H1 (cell line): Measurements from ENCODE around the gene PMS1. TPM values are rescaled to one million over a fixed set of nuclear protein-coding genes. Genes with fewer than 3 reads are reported as not detected.

Experiments
- CTCF ChIA-PET: fragments of 300-600 bp; sonication (Branson Sonifier 250); formaldehyde crosslinking; loops from one replicate; lab custom pipeline; 2021; ENCODE audit not compliant: partially characterized antibody; lab: Charles Lee
- POLR2A ChIA-PET: fragments of 300-600 bp; sonication (Branson Sonifier 250); formaldehyde crosslinking; loops from one replicate; lab custom pipeline; 2021; ENCODE audit warnings: inconsistent platforms; ENCODE audit not compliant: partially characterized antibody; lab: Charles Lee
- DNase-seq, 2 experiments: peaks; one replicate each; pipeline versions ENCODE4 v3.0.0 to v3.0.0-alpha.2; 2010 to 2022; ENCODE audit warnings: low spot score in 2 of 2, low read depth in 1 of 2, mixed read lengths in 1 of 2
- FAIRE-seq: peaks from 2 replicates; lab custom pipeline; 2011; peaks lifted over from hg19 to GRCh38; lab: Jason Lieb, UNC
- H2AFZ ChIP-seq: 2 replicates; pipeline ENCODE4 v1.8.1; 2012; ENCODE audit warnings: low read length, inconsistent platforms
- H2AK5ac ChIP-seq: 2 replicates; pipeline ENCODE4 v1.6.1; 2013; ENCODE audit warnings: low read depth, low read length
- H2BK120ac ChIP-seq: replicated peaks from 2 replicates; pipeline ENCODE3; 2013; ENCODE audit warnings: low read depth, low read length, inconsistent platforms
- H2BK12ac ChIP-seq: 2 replicates; pipeline ENCODE4 v1.6.1; 2013; ENCODE audit warnings: low read depth, low read length
- H2BK15ac ChIP-seq: 2 replicates; pipeline ENCODE4 v1.6.1; 2013; ENCODE audit warnings: low read length
- H2BK20ac ChIP-seq: 2 replicates; pipeline ENCODE4 v1.6.1; 2013; ENCODE audit warnings: low read length
- H2BK5ac ChIP-seq: 2 replicates; pipeline ENCODE4 v1.6.1; 2013; ENCODE audit warnings: low read depth, low read length
- H3K14ac ChIP-seq: 2 replicates; pipeline ENCODE4 v1.6.1; 2013; ENCODE audit warnings: inconsistent platforms; ENCODE audit not compliant: insufficient read length
- H3K18ac ChIP-seq: 2 replicates; pipeline ENCODE4 v1.6.1; 2013; ENCODE audit warnings: low read length; ENCODE audit errors: extremely low read depth
- H3K23ac ChIP-seq: 2 replicates; pipeline ENCODE4 v1.6.1; 2013; ENCODE audit warnings: inconsistent platforms; ENCODE audit not compliant: insufficient read length
- H3K23me2 ChIP-seq: 2 replicates; pipeline ENCODE4 v1.6.1; 2013; ENCODE audit warnings: low read depth, low read length
- H3K27ac ChIP-seq: 2 replicates; pipeline ENCODE4 v1.6.1; 2011; ENCODE audit warnings: low read depth, low read length, inconsistent platforms
- H3K27me3 ChIP-seq, 4 experiments: replicated peaks in 1 of 4; 1 replicate in 1 of 4; 2 replicates in 3 of 4; pipeline versions ENCODE4 v1.6.1 to v1.8.1; 2011 to 2013; ENCODE audit warnings: low read length in 3 of 4, mild to moderate bottlenecking in 3 of 4, inconsistent platforms in 2 of 4, mixed read lengths in 2 of 4, moderate library complexity in 1 of 4; ENCODE audit not compliant: control insufficient read depth in 3 of 4, insufficient read depth in 3 of 4; ENCODE audit errors: extremely low read depth in 1 of 4
- H3K36me3 ChIP-seq, 4 experiments: 2 replicates each; pipeline versions ENCODE4 v1.6.1 to v1.8.1; 2011 to 2013; ENCODE audit warnings: mild to moderate bottlenecking in 4 of 4, low read length in 3 of 4, moderate library complexity in 2 of 4, control low read depth in 1 of 4, inconsistent platforms in 1 of 4; ENCODE audit not compliant: insufficient read depth in 4 of 4, control insufficient read depth in 2 of 4
- H3K4ac ChIP-seq: replicated peaks from 2 replicates; pipeline ENCODE3; 2013; ENCODE audit warnings: low read length, low read depth, mixed read lengths, inconsistent platforms; ENCODE audit not compliant: insufficient read length
- H3K4me1 ChIP-seq, 4 experiments: replicated peaks in 1 of 4; 1 replicate in 1 of 4; 2 replicates in 3 of 4; pipeline versions ENCODE4 v1.6.1 to v1.8.1; 2011 to 2013; ENCODE audit warnings: low read length in 3 of 4, inconsistent platforms in 2 of 4, mixed read lengths in 1 of 4; ENCODE audit not compliant: insufficient read depth in 4 of 4, control insufficient read depth in 3 of 4
- H3K4me2 ChIP-seq, 2 experiments: 2 replicates each; pipeline versions ENCODE4 v1.6.1 to v1.8.1; 2011 to 2013; ENCODE audit warnings: low read depth in 2 of 2, low read length in 2 of 2, control low read depth in 1 of 2, inconsistent platforms in 1 of 2, mild to moderate bottlenecking in 1 of 2; ENCODE audit not compliant: insufficient read depth in 1 of 2
- H3K4me3 ChIP-seq, 4 experiments: fragments of 200-600, 300-600 bp in 1 of 4; sonication (generic), shearing (Covaris generic), sonication (Bioruptor Twin) in 1 of 4; 2 replicates each; pipeline versions ENCODE4 v1.5.1 to v1.8.1; 2011 to 2016; ENCODE audit warnings: low read length in 4 of 4, low read depth in 3 of 4, control low read depth in 2 of 4, inconsistent platforms in 2 of 4, mild to moderate bottlenecking in 2 of 4, mixed read lengths in 1 of 4, moderate library complexity in 1 of 4; ENCODE audit not compliant: insufficient read depth in 2 of 4; ENCODE audit errors: extremely low read depth in 1 of 4
- H3K56ac ChIP-seq: replicated peaks from 2 replicates; pipeline ENCODE3; 2013; ENCODE audit warnings: low read depth, mild to moderate bottlenecking, mixed read lengths, low read length, inconsistent platforms; ENCODE audit not compliant: insufficient read length
- H3K79me1 ChIP-seq: 2 replicates; pipeline ENCODE4 v1.6.1; 2013; ENCODE audit warnings: low read depth, low read length, control low read depth
- H3K79me2 ChIP-seq, 2 experiments: 2 replicates each; pipeline versions ENCODE4 v1.6.1 to v1.8.1; 2012 to 2013; ENCODE audit warnings: low read length in 2 of 2, mild to moderate bottlenecking in 2 of 2, inconsistent platforms in 1 of 2; ENCODE audit not compliant: insufficient read depth in 2 of 2, control insufficient read depth in 1 of 2
- H3K9ac ChIP-seq, 4 experiments: replicated peaks in 1 of 4; 1 replicate in 1 of 4; 2 replicates in 3 of 4; pipeline versions ENCODE4 v1.6.1 to v1.8.1; 2011 to 2013; ENCODE audit warnings: low read depth in 3 of 4, low read length in 3 of 4, control low read depth in 2 of 4, mild to moderate bottlenecking in 2 of 4, moderate library complexity in 2 of 4, inconsistent platforms in 1 of 4; ENCODE audit errors: extremely low read depth in 1 of 4
- H3K9me3 ChIP-seq, 2 experiments: 2 replicates each; pipeline versions ENCODE4 v1.6.1 to v1.8.1; 2012 to 2013; ENCODE audit warnings: mild to moderate bottlenecking in 2 of 2, moderate library complexity in 2 of 2, control low read depth in 1 of 2, inconsistent platforms in 1 of 2, low read depth in 1 of 2, low read length in 1 of 2, mixed read lengths in 1 of 2; ENCODE audit not compliant: insufficient read depth in 2 of 2
- H4K20me1 ChIP-seq, 2 experiments: replicated peaks in 1 of 2; 2 replicates each; pipeline versions ENCODE3 to v1.8.1; 2011 to 2013; ENCODE audit warnings: inconsistent platforms in 2 of 2, low read length in 2 of 2, mild to moderate bottlenecking in 1 of 2; ENCODE audit not compliant: insufficient read depth in 2 of 2, control insufficient read depth in 1 of 2
- H4K5ac ChIP-seq: 2 replicates; pipeline ENCODE4 v1.6.1; 2013; ENCODE audit warnings: low read length, low read depth, mixed read lengths, inconsistent platforms; ENCODE audit not compliant: insufficient read length
- H4K8ac ChIP-seq: 2 replicates; pipeline ENCODE4 v1.8.0; 2013; ENCODE audit warnings: mild to moderate bottlenecking, moderate library complexity, low read length, inconsistent platforms; ENCODE audit not compliant: insufficient read depth; ENCODE audit errors: extremely low read depth
- H4K91ac ChIP-seq: replicated peaks from 2 replicates; pipeline ENCODE3; 2013; ENCODE audit warnings: low read length, mixed read lengths, inconsistent platforms; ENCODE audit not compliant: insufficient read length
- BCL11A ChIP-seq, 2 experiments: IDR thresholded peaks; one replicate each; pipeline ENCODE4 v1.6.1; 2011; ENCODE audit warnings: low read depth in 2 of 2, low read length in 2 of 2, mild to moderate bottlenecking in 2 of 2
- BRCA1 ChIP-seq: IDR thresholded peaks from 2 replicates; pipeline ENCODE4 v1.6.1; 2012; ENCODE audit warnings: low read depth, low read length, improper control_type of control experiment
- EZH2 ChIP-seq: fragments of 200-600 bp; sonication (generic); IDR thresholded peaks from 2 replicates; pipeline ENCODE4 v1.7.1; 2012; ENCODE audit warnings: low read depth, mild to moderate bottlenecking, moderate library complexity, low read length, inconsistent platforms; ENCODE audit not compliant: severe bottlenecking
- RXRA ChIP-seq: IDR thresholded peaks from 2 replicates; pipeline ENCODE4 v1.6.1; 2011; ENCODE audit warnings: low read depth, mild to moderate bottlenecking, low read length, moderate library complexity; ENCODE audit not compliant: insufficient read depth
- SP2 ChIP-seq: IDR thresholded peaks from 2 replicates; pipeline ENCODE4 v1.6.1; 2012; ENCODE audit warnings: mild to moderate bottlenecking, low read length, inconsistent platforms
- YY1 ChIP-seq: IDR thresholded peaks from 2 replicates; pipeline ENCODE4 v1.6.1; 2011; ENCODE audit warnings: low read depth, mild to moderate bottlenecking, low read length
- ZNF274 ChIP-seq: IDR thresholded peaks from 2 replicates; pipeline ENCODE4 v1.7.0; 2012; ENCODE audit warnings: low read length, borderline replicate concordance; ENCODE audit errors: extremely low read depth
- WGBS, 2 experiments: shearing (Covaris generic) in 1 of 2; methylation state at CpG; one replicate each; pipeline versions ENCODE4 v1.1.6 to v1.1.7; 2013 to 2015; ENCODE audit warnings: low lambda C conversion rate in 2 of 2, mixed read lengths in 2 of 2, inconsistent platforms in 1 of 2, low coverage in 1 of 2, missing lambda C conversion rate in 1 of 2; ENCODE audit not compliant: insufficient replicate concordance in 2 of 2, insufficient coverage in 1 of 2, insufficient read length in 1 of 2; ENCODE audit errors: extremely low coverage in 1 of 2, missing lambda C conversion rate in 1 of 2; 5-methylcytosine and 5-hydroxymethylcytosine counted together
- polyA plus RNA-seq, 7 experiments: library from polyadenylated mRNA; depleted of rRNA in 3 of 7; stranded (reverse) in 5 of 7; unstranded in 2 of 7; fragments of >200 nt in 5 of 7; fragments of 200-250 nt in 2 of 7; gene quantifications; 1 replicate in 5 of 7; 2 replicates in 1 of 7; 4 replicates in 1 of 7; pipeline versions ENCODE4 v1.2.1 to v1.2.3, GENCODE V29; 2011 to 2013; ENCODE audit warnings: missing spikeins in 2 of 7, mixed read lengths in 2 of 7
- total RNA-seq: library from RNA; stranded (reverse); fragmentation: NEBNext Ultra II Directional; extraction: Animal tissue kit (Norgen Biotek cat#: 25700); gene quantifications from 2 replicates; pipeline ENCODE4 v1.2.1, GENCODE V29; 2021

PMS1 gene
- total and polyA plus RNA-seq, 2 of the 8 experiments (the other 6 are each of a cell fraction or from before 2014, with no cell fraction given): 13.1 to 59.7 TPM

- WGBS, 2 experiments: 95% methylated on average over 6 of the region's 6 CpGs; no CpG with 5 or more reads in 1 of the 2 experiments
- H3K4me3 ChIP-seq: no peak overlapping the region
- CTCF ChIA-PET: interaction anchor here (0.7 to 1.7 kb wide), 7 partner anchors 8 to 228 kb away, joined by 3 to 5 read pairs (median 4); no protein-coding TSS in a partner anchor
- H4K8ac ChIP-seq: no peak overlapping the region
- DNase-seq (no peak), FAIRE-seq (no peak)
- TF ChIP-seq ZNF274 (no peak), BCL11A (IDR thresholded peaks at IDR 0.05; ENCODE audit: low read depth in 2 of 2, low read length in 2 of 2) (no peak), RXRA (no peak), SP2 (no peak), EZH2 (no peak), BRCA1 (no peak), YY1 (no peak)
- H2BK5ac ChIP-seq: no peak overlapping the region
- peaks cover 10 to 57% (median 29%) of the 10 kb centered on the region in 4 experiments for H3K36me3 ChIP-seq
- H3K9me3 ChIP-seq: no peaks in the 10 kb centered on the region
- no peaks in the 10 kb centered on the region for H3K27me3 ChIP-seq
- H3K79me2 ChIP-seq: peaks cover 0 to 30% of the 10 kb centered on the region in 2 experiments; a peak in 2 of 4 replicates
- H3K4me1 ChIP-seq: no peaks in the 10 kb centered on the region
- H4K91ac ChIP-seq: no peak overlapping the region
- H3K27ac ChIP-seq: no peak overlapping the region
- H2BK20ac ChIP-seq: no peak overlapping the region
- no peak overlapping the region for H3K4ac ChIP-seq
- H3K23me2 ChIP-seq: no peaks in the 10 kb centered on the region
- no peak overlapping the region for H3K56ac ChIP-seq
- no peak overlapping the region for H2BK15ac ChIP-seq
- no peak overlapping the region for H3K23ac ChIP-seq
- H2BK120ac ChIP-seq: no peak overlapping the region
- peaks cover 5% of the 10 kb centered on the region; the same call in 1 of the 2 replicates for H3K79me1 ChIP-seq
- H2AFZ ChIP-seq: no peak overlapping the region
- peaks cover 0 to 5% of the 10 kb centered on the region in 2 experiments for H4K20me1 ChIP-seq
- no peak overlapping the region for H2AK5ac ChIP-seq
- POLR2A ChIA-PET: interaction anchor here (0.6 to 1.8 kb wide), 2 partner anchors 13 to 181 kb away, joined by 3 to 5 read pairs; partner anchors contain the start of genes ORMDL1 and PMS1
- no peak overlapping the region for H3K14ac ChIP-seq
- H3K9ac ChIP-seq: no peak overlapping the region
- no peak overlapping the region for H2BK12ac ChIP-seq
- H3K4me2 ChIP-seq: no peak overlapping the region
- no peak overlapping the region for H4K5ac ChIP-seq
- no peak overlapping the region for H3K18ac ChIP-seq
Observed at GRCh38 chr2:189797902-189798301, 13.7 kb downstream of the PMS1 start.
